CD4-positive, alpha-beta T cell (primary cell): ENCODE results near the gene HOXA13. TPM values are rescaled to one million over a fixed set of nuclear protein-coding genes. Genes with fewer than 3 reads are reported as not detected.

ENCODE experiments used
- ATAC-seq: fragments of 200-7000 bp; cut with Tn5 transposase; one replicate; pipeline ENCODE4 v1.10.0; 2022; ENCODE audit warnings: mild to moderate bottlenecking; ENCODE audit not compliant: poor library complexity
- CTCF ChIA-PET: fragments of 350-600 bp; sonication (Branson Sonifier 250); formaldehyde crosslinking; loops from one replicate; lab custom pipeline; 2021; ENCODE audit warnings: antibody characterized with exemption, inconsistent platforms; lab: Charles Lee
- POLR2A ChIA-PET: fragments of 350-600 bp; sonication (Branson Sonifier 250); formaldehyde crosslinking; loops from one replicate; lab custom pipeline; 2021; ENCODE audit warnings: antibody characterized with exemption, inconsistent platforms; lab: Charles Lee
- DNase-seq, 14 experiments: peaks; one replicate each; pipeline ENCODE4 v3.0.0-alpha.2; 2013 to 2020; ENCODE audit warnings: mixed read lengths in 2 of 14
- H3K27ac ChIP-seq, 2 donors: one replicate each; pipeline versions ENCODE4 v1.5.1 to v1.7.0; 2013; ENCODE audit warnings: low read length in 2 of 2, low read depth in 1 of 2, mild to moderate bottlenecking in 1 of 2
- H3K27me3 ChIP-seq, 2 experiments: 1 replicate in 1 of 2; 2 replicates in 1 of 2; pipeline versions ENCODE4 v1.6.1 to v1.7.0; 2013; ENCODE audit warnings: low read length in 2 of 2, control low read depth in 1 of 2, mild to moderate bottlenecking in 1 of 2, moderate library complexity in 1 of 2; ENCODE audit not compliant: insufficient read depth in 2 of 2, control insufficient read depth in 1 of 2
- H3K36me3 ChIP-seq: one replicate; pipeline ENCODE4 v1.6.1; 2013; ENCODE audit warnings: low read length, control low read depth; ENCODE audit not compliant: insufficient read depth
- H3K4me1 ChIP-seq: one replicate; pipeline ENCODE4 v1.6.1; 2013; ENCODE audit warnings: low read length, control low read depth; ENCODE audit not compliant: insufficient read depth
- H3K4me3 ChIP-seq: one replicate; pipeline ENCODE4 v1.5.1; 2013; ENCODE audit warnings: mild to moderate bottlenecking, low read length, moderate library complexity
- H3K9me3 ChIP-seq, 2 experiments: 1 replicate in 1 of 2; 2 replicates in 1 of 2; pipeline versions ENCODE4 v1.6.1 to v1.7.0; 2013; ENCODE audit warnings: low read length in 2 of 2, mild to moderate bottlenecking in 2 of 2, control low read depth in 1 of 2, moderate library complexity in 1 of 2; ENCODE audit not compliant: control insufficient read depth in 1 of 2, insufficient read depth in 1 of 2
- H3K27ac Mint-ChIP-seq: one replicate; pipeline ENCODE4 v1.8.0; 2020; ENCODE audit warnings: mixed read lengths
- H3K27me3 Mint-ChIP-seq: one replicate; pipeline ENCODE4 v1.8.0; 2021; ENCODE audit warnings: mixed read lengths
- H3K36me3 Mint-ChIP-seq: one replicate; pipeline ENCODE4 v1.8.0; 2021; ENCODE audit warnings: low read depth, mixed read lengths
- H3K4me1 Mint-ChIP-seq: one replicate; pipeline ENCODE4 v1.8.0; 2021; ENCODE audit warnings: low read depth, mixed read lengths
- H3K4me3 Mint-ChIP-seq: one replicate; pipeline ENCODE4 v1.8.0; 2020; ENCODE audit warnings: mild to moderate bottlenecking, mixed read lengths
- H3K9me3 Mint-ChIP-seq: one replicate; pipeline ENCODE4 v1.8.0; 2020; ENCODE audit warnings: mixed read lengths
- intact Hi-C, 2 experiments: fragments of 100-400 bp; cut with DNase I in 1 of 2; cut with micrococcal nuclease in 1 of 2; formaldehyde crosslinking; loops; one replicate each; pipeline versions ENCODE4 v1.15.1 to v1.9.0; 2023 to 2025; cut with DNase I, micrococcal nuclease
- total RNA-seq, 174 experiments: library from RNA in 2 of 174; stranded (reverse) in 2 of 174; gene quantifications; one replicate each; pipeline ENCODE4 v1.2.3 and lab custom pipeline; 2021 to 2026
- TF ChIP-seq, protein P1 (sequence below): fragments of 200-600 bp; IDR thresholded peaks from one replicate; pipeline ENCODE4 v1.8.0; 2022; ENCODE audit warnings: antibody characterized with exemption, mild to moderate bottlenecking

HOXA13 gene
- total RNA-seq, 2 experiments from 2014 or later = not detected

DNA sequence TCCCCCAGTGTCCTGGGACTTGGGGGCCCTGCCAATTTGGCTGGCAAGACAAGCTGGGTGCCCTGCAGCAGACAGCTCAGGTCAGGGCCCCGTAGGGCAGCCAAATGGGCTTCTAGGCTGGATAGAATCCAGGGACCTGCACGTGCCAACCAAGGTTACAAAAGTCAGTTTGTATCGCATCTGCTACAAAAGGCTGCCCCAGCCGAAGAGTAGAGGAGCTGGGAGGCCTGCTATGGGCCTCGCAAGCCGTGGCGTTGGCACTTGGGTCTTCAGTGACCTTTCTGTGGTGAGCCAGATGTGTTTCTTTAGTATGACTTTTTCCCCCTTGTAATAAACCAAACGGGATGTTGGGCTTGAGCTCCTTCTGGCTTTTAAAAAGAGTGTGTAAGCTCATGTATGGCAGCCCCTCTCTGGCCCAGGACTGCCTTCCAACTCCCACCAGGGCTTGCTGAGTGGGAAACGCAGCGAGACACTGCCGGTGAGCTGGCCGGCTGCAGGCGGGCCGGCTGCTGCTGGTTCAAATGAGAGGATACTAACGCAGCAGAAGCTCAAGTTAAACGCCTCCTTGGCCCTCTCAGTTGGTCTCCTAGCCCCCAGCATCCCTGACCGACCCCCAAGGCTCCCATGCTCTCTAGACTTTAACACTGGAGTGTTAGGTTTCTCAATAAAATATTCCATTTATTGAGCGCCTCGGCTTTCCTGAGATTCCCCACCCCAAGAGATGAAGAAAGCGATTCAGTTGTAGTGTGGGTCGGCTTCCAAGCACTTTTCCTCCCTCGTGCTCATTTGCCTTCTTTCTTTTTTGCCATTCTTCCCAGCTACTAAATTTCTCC lies 22.7 kb downstream of the HOXA13 start:
- DNase-seq = no peak
- peaks cover 86% of the 10 kb centered on the region for H3K27me3 Mint-ChIP-seq
- peaks cover 34% of the 10 kb centered on the region for H3K4me1 ChIP-seq

DNA sequence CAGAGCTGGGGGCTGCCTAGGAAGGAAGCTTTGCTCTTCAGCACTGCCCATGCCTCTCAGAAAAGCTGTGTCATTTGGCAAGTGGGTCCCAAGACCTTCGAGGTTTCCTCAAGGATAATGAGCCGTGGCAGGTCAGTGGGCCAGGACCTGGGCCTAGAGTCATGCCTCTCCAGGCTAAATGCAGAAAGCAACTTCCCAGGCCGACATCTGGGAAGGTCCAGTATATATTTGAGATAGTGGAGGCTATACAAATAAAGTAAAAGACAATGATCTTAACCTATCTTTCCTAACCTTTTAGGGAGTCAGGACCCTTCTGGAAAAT lies 23.4 kb downstream of the HOXA13 start:
- H3K4me1 ChIP-seq = peaks cover 41% of the 10 kb centered on the region
- H3K27me3 Mint-ChIP-seq = peaks cover 86% of the 10 kb centered on the region
- ChIA-PET CTCF (interaction anchor here (1.2 to 2.2 kb wide), 2 partner anchors 26 to 1282 kb away, joined by 3 to 8 read pairs; no protein-coding TSS in a partner anchor), POLR2A (interaction anchor here (1.0 kb wide), 2 partner anchors 8 to 10 kb away, joined by 3 read pairs; partner anchors contain the start of gene HOXA11)
- peaks cover 21% of the 10 kb centered on the region for H3K4me1 Mint-ChIP-seq
- H3K36me3 ChIP-seq = no peaks in the 10 kb centered on the region
- no peak for ATAC-seq
- H3K4me3 Mint-ChIP-seq = no peak overlapping the region
- peaks cover 71 to 93% of the 10 kb centered on the region in 2 experiments for H3K27me3 ChIP-seq
- intact Hi-C loops = loop anchor here in 1 of 2 experiments (5.0 kb wide), 1 partner anchor 1224 kb away; no protein-coding TSS in a partner anchor
- H3K36me3 Mint-ChIP-seq = no peaks in the 10 kb centered on the region
- H3K4me3 ChIP-seq = no peak overlapping the region
- no peak overlapping the region for H3K27ac ChIP-seq
- TF ChIP-seq, protein P1, sequence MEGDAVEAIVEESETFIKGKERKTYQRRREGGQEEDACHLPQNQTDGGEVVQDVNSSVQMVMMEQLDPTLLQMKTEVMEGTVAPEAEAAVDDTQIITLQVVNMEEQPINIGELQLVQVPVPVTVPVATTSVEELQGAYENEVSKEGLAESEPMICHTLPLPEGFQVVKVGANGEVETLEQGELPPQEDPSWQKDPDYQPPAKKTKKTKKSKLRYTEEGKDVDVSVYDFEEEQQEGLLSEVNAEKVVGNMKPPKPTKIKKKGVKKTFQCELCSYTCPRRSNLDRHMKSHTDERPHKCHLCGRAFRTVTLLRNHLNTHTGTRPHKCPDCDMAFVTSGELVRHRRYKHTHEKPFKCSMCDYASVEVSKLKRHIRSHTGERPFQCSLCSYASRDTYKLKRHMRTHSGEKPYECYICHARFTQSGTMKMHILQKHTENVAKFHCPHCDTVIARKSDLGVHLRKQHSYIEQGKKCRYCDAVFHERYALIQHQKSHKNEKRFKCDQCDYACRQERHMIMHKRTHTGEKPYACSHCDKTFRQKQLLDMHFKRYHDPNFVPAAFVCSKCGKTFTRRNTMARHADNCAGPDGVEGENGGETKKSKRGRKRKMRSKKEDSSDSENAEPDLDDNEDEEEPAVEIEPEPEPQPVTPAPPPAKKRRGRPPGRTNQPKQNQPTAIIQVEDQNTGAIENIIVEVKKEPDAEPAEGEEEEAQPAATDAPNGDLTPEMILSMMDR = no peak
- no peaks in the 10 kb centered on the region for H3K9me3 Mint-ChIP-seq
- no peak overlapping the region for H3K27ac Mint-ChIP-seq
- no peak for DNase-seq
- H3K9me3 ChIP-seq = peaks cover under 1 to 52% of the 10 kb centered on the region in 2 experiments

More for the DNA sequence above, 22.7 kb downstream of the HOXA13 start:
- Mint-ChIP-seq H3K27ac (no peak overlapping the region), H3K4me3 (no peak overlapping the region), H3K4me1 (peaks cover 14% of the 10 kb centered on the region), H3K9me3 (no peaks in the 10 kb centered on the region), H3K36me3 (no peaks in the 10 kb centered on the region)
- ChIA-PET CTCF (interaction anchor here (1.2 to 2.2 kb wide), 3 partner anchors 16 to 1282 kb away, joined by 3 to 8 read pairs (median 8); no protein-coding TSS in a partner anchor), POLR2A (interaction anchor here (1.0 kb wide), 1 partner anchor 11 kb away, joined by 3 read pairs; no protein-coding TSS in a partner anchor)
- TF ChIP-seq, protein P1 = no peak
- H3K27ac ChIP-seq = no peak overlapping the region
- H3K36me3 ChIP-seq = no peaks in the 10 kb centered on the region
- intact Hi-C loops = loop anchor here in 1 of 2 experiments (5.0 kb wide), 1 partner anchor 1225 kb away; no protein-coding TSS in a partner anchor
- no peak for ATAC-seq
- H3K27me3 ChIP-seq = peaks cover 70 to 92% of the 10 kb centered on the region in 2 experiments
- H3K9me3 ChIP-seq = peaks cover 0 to 50% of the 10 kb centered on the region in 2 experiments
- no peak overlapping the region for H3K4me3 ChIP-seq

GRCh38 chr7:27175626-27176523 lies 24.0 kb downstream of the HOXA13 start:
- no peak overlapping the region for H3K4me3 Mint-ChIP-seq
- H3K36me3 Mint-ChIP-seq = no peaks in the 10 kb centered on the region
- DNase-seq = peak in 2 of 14 experiments; percentile 10 to 27

More at GRCh38 chr7:27175626-27176523, 24.0 kb downstream of the HOXA13 start:
- ChIA-PET CTCF (interaction anchor here (1.2 to 2.2 kb wide), 2 partner anchors 25 to 1281 kb away, joined by 3 to 8 read pairs; no protein-coding TSS in a partner anchor), POLR2A (interaction anchor here (1.0 kb wide), 2 partner anchors 9 to 10 kb away, joined by 3 read pairs; partner anchors contain the start of gene HOXA11)
- Histone ChIP-seq H3K27me3 (peaks cover 76 to 95% of the 10 kb centered on the region in 2 experiments), H3K9me3 (peaks cover 5 to 56% of the 10 kb centered on the region in 2 experiments), H3K4me1 (peaks cover 45% of the 10 kb centered on the region), H3K4me3 (no peak overlapping the region), H3K36me3 (no peaks in the 10 kb centered on the region), H3K27ac (no peak overlapping the region)
- no peak overlapping the region for H3K27ac Mint-ChIP-seq
- peaks cover 86% of the 10 kb centered on the region for H3K27me3 Mint-ChIP-seq
- H3K9me3 Mint-ChIP-seq = no peaks in the 10 kb centered on the region
- TF ChIP-seq, protein P1 = no peak
- peaks cover 27% of the 10 kb centered on the region for H3K4me1 Mint-ChIP-seq
- no peak for ATAC-seq
- intact Hi-C loops = loop anchor here in 1 of 2 experiments (5.0 kb wide), 1 partner anchor 1224 kb away; no protein-coding TSS in a partner anchor
